H1 (cell line): Measurements from ENCODE around the gene ADAMTS6. TPM values are rescaled to one million over a fixed set of nuclear protein-coding genes. Genes with fewer than 3 reads are reported as not detected.

Experiments used
- CTCF ChIA-PET: fragments of 300-600 bp; sonication (Branson Sonifier 250); formaldehyde crosslinking; loops from one replicate; lab custom pipeline; 2021; ENCODE audit not compliant: partially characterized antibody; lab: Charles Lee
- POLR2A ChIA-PET: fragments of 300-600 bp; sonication (Branson Sonifier 250); formaldehyde crosslinking; loops from one replicate; lab custom pipeline; 2021; ENCODE audit warnings: inconsistent platforms; ENCODE audit not compliant: partially characterized antibody; lab: Charles Lee
- DNase-seq, 2 experiments: peaks; one replicate each; pipeline versions ENCODE4 v3.0.0 to v3.0.0-alpha.2; 2010 to 2022; ENCODE audit warnings: low spot score in 2 of 2, low read depth in 1 of 2, mixed read lengths in 1 of 2
- FAIRE-seq: peaks from 2 replicates; lab custom pipeline; 2011; peaks lifted over from hg19 to GRCh38; lab: Jason Lieb, UNC
- H2AFZ ChIP-seq: 2 replicates; pipeline ENCODE4 v1.8.1; 2012; ENCODE audit warnings: low read length, inconsistent platforms
- H2AK5ac ChIP-seq: 2 replicates; pipeline ENCODE4 v1.6.1; 2013; ENCODE audit warnings: low read depth, low read length
- H2BK120ac ChIP-seq: replicated peaks from 2 replicates; pipeline ENCODE3; 2013; ENCODE audit warnings: low read depth, low read length, inconsistent platforms
- H2BK12ac ChIP-seq: 2 replicates; pipeline ENCODE4 v1.6.1; 2013; ENCODE audit warnings: low read depth, low read length
- H2BK15ac ChIP-seq: 2 replicates; pipeline ENCODE4 v1.6.1; 2013; ENCODE audit warnings: low read length
- H2BK20ac ChIP-seq: 2 replicates; pipeline ENCODE4 v1.6.1; 2013; ENCODE audit warnings: low read length
- H2BK5ac ChIP-seq: 2 replicates; pipeline ENCODE4 v1.6.1; 2013; ENCODE audit warnings: low read depth, low read length
- H3K14ac ChIP-seq: 2 replicates; pipeline ENCODE4 v1.6.1; 2013; ENCODE audit warnings: inconsistent platforms; ENCODE audit not compliant: insufficient read length
- H3K18ac ChIP-seq: 2 replicates; pipeline ENCODE4 v1.6.1; 2013; ENCODE audit warnings: low read length; ENCODE audit errors: extremely low read depth
- H3K23ac ChIP-seq: 2 replicates; pipeline ENCODE4 v1.6.1; 2013; ENCODE audit warnings: inconsistent platforms; ENCODE audit not compliant: insufficient read length
- H3K23me2 ChIP-seq: 2 replicates; pipeline ENCODE4 v1.6.1; 2013; ENCODE audit warnings: low read depth, low read length
- H3K27ac ChIP-seq: 2 replicates; pipeline ENCODE4 v1.6.1; 2011; ENCODE audit warnings: low read depth, low read length, inconsistent platforms
- H3K27me3 ChIP-seq, 4 experiments: replicated peaks in 1 of 4; 1 replicate in 1 of 4; 2 replicates in 3 of 4; pipeline versions ENCODE4 v1.6.1 to v1.8.1; 2011 to 2013; ENCODE audit warnings: low read length in 3 of 4, mild to moderate bottlenecking in 3 of 4, inconsistent platforms in 2 of 4, mixed read lengths in 2 of 4, moderate library complexity in 1 of 4; ENCODE audit not compliant: control insufficient read depth in 3 of 4, insufficient read depth in 3 of 4; ENCODE audit errors: extremely low read depth in 1 of 4
- H3K36me3 ChIP-seq, 4 experiments: 2 replicates each; pipeline versions ENCODE4 v1.6.1 to v1.8.1; 2011 to 2013; ENCODE audit warnings: mild to moderate bottlenecking in 4 of 4, low read length in 3 of 4, moderate library complexity in 2 of 4, control low read depth in 1 of 4, inconsistent platforms in 1 of 4; ENCODE audit not compliant: insufficient read depth in 4 of 4, control insufficient read depth in 2 of 4
- H3K4ac ChIP-seq: replicated peaks from 2 replicates; pipeline ENCODE3; 2013; ENCODE audit warnings: low read length, low read depth, mixed read lengths, inconsistent platforms; ENCODE audit not compliant: insufficient read length
- H3K4me1 ChIP-seq, 4 experiments: replicated peaks in 1 of 4; 1 replicate in 1 of 4; 2 replicates in 3 of 4; pipeline versions ENCODE4 v1.6.1 to v1.8.1; 2011 to 2013; ENCODE audit warnings: low read length in 3 of 4, inconsistent platforms in 2 of 4, mixed read lengths in 1 of 4; ENCODE audit not compliant: insufficient read depth in 4 of 4, control insufficient read depth in 3 of 4
- H3K4me2 ChIP-seq, 2 experiments: 2 replicates each; pipeline versions ENCODE4 v1.6.1 to v1.8.1; 2011 to 2013; ENCODE audit warnings: low read depth in 2 of 2, low read length in 2 of 2, control low read depth in 1 of 2, inconsistent platforms in 1 of 2, mild to moderate bottlenecking in 1 of 2; ENCODE audit not compliant: insufficient read depth in 1 of 2
- H3K4me3 ChIP-seq, 4 experiments: fragments of 200-600, 300-600 bp in 1 of 4; sonication (generic), shearing (Covaris generic), sonication (Bioruptor Twin) in 1 of 4; 2 replicates each; pipeline versions ENCODE4 v1.5.1 to v1.8.1; 2011 to 2016; ENCODE audit warnings: low read length in 4 of 4, low read depth in 3 of 4, control low read depth in 2 of 4, inconsistent platforms in 2 of 4, mild to moderate bottlenecking in 2 of 4, mixed read lengths in 1 of 4, moderate library complexity in 1 of 4; ENCODE audit not compliant: insufficient read depth in 2 of 4; ENCODE audit errors: extremely low read depth in 1 of 4
- H3K56ac ChIP-seq: replicated peaks from 2 replicates; pipeline ENCODE3; 2013; ENCODE audit warnings: low read depth, mild to moderate bottlenecking, mixed read lengths, low read length, inconsistent platforms; ENCODE audit not compliant: insufficient read length
- H3K79me1 ChIP-seq: 2 replicates; pipeline ENCODE4 v1.6.1; 2013; ENCODE audit warnings: low read depth, low read length, control low read depth
- H3K79me2 ChIP-seq, 2 experiments: 2 replicates each; pipeline versions ENCODE4 v1.6.1 to v1.8.1; 2012 to 2013; ENCODE audit warnings: low read length in 2 of 2, mild to moderate bottlenecking in 2 of 2, inconsistent platforms in 1 of 2; ENCODE audit not compliant: insufficient read depth in 2 of 2, control insufficient read depth in 1 of 2
- H3K9ac ChIP-seq, 4 experiments: replicated peaks in 1 of 4; 1 replicate in 1 of 4; 2 replicates in 3 of 4; pipeline versions ENCODE4 v1.6.1 to v1.8.1; 2011 to 2013; ENCODE audit warnings: low read depth in 3 of 4, low read length in 3 of 4, control low read depth in 2 of 4, mild to moderate bottlenecking in 2 of 4, moderate library complexity in 2 of 4, inconsistent platforms in 1 of 4; ENCODE audit errors: extremely low read depth in 1 of 4
- H3K9me3 ChIP-seq, 2 experiments: 2 replicates each; pipeline versions ENCODE4 v1.6.1 to v1.8.1; 2012 to 2013; ENCODE audit warnings: mild to moderate bottlenecking in 2 of 2, moderate library complexity in 2 of 2, control low read depth in 1 of 2, inconsistent platforms in 1 of 2, low read depth in 1 of 2, low read length in 1 of 2, mixed read lengths in 1 of 2; ENCODE audit not compliant: insufficient read depth in 2 of 2
- H4K20me1 ChIP-seq, 2 experiments: replicated peaks in 1 of 2; 2 replicates each; pipeline versions ENCODE3 to v1.8.1; 2011 to 2013; ENCODE audit warnings: inconsistent platforms in 2 of 2, low read length in 2 of 2, mild to moderate bottlenecking in 1 of 2; ENCODE audit not compliant: insufficient read depth in 2 of 2, control insufficient read depth in 1 of 2
- H4K5ac ChIP-seq: 2 replicates; pipeline ENCODE4 v1.6.1; 2013; ENCODE audit warnings: low read length, low read depth, mixed read lengths, inconsistent platforms; ENCODE audit not compliant: insufficient read length
- H4K8ac ChIP-seq: 2 replicates; pipeline ENCODE4 v1.8.0; 2013; ENCODE audit warnings: mild to moderate bottlenecking, moderate library complexity, low read length, inconsistent platforms; ENCODE audit not compliant: insufficient read depth; ENCODE audit errors: extremely low read depth
- H4K91ac ChIP-seq: replicated peaks from 2 replicates; pipeline ENCODE3; 2013; ENCODE audit warnings: low read length, mixed read lengths, inconsistent platforms; ENCODE audit not compliant: insufficient read length
- PHF8 ChIP-seq: fragments of 200-600 bp; sonication (generic); conservative IDR thresholded peaks from 2 replicates; pipeline ENCODE4 v1.7.1; 2012; ENCODE audit warnings: low read depth, mild to moderate bottlenecking, inconsistent platforms, low read length, moderate library complexity
- WGBS, 2 experiments: shearing (Covaris generic) in 1 of 2; methylation state at CpG; one replicate each; pipeline versions ENCODE4 v1.1.6 to v1.1.7; 2013 to 2015; ENCODE audit warnings: low lambda C conversion rate in 2 of 2, mixed read lengths in 2 of 2, inconsistent platforms in 1 of 2, low coverage in 1 of 2, missing lambda C conversion rate in 1 of 2; ENCODE audit not compliant: insufficient replicate concordance in 2 of 2, insufficient coverage in 1 of 2, insufficient read length in 1 of 2; ENCODE audit errors: extremely low coverage in 1 of 2, missing lambda C conversion rate in 1 of 2; 5-methylcytosine and 5-hydroxymethylcytosine counted together
- polyA plus RNA-seq, 7 experiments: library from polyadenylated mRNA; depleted of rRNA in 3 of 7; stranded (reverse) in 5 of 7; unstranded in 2 of 7; fragments of >200 nt in 5 of 7; fragments of 200-250 nt in 2 of 7; gene quantifications; 1 replicate in 5 of 7; 2 replicates in 1 of 7; 4 replicates in 1 of 7; pipeline versions ENCODE4 v1.2.1 to v1.2.3, GENCODE V29; 2011 to 2013; ENCODE audit warnings: missing spikeins in 2 of 7, mixed read lengths in 2 of 7
- total RNA-seq: library from RNA; stranded (reverse); fragmentation: NEBNext Ultra II Directional; extraction: Animal tissue kit (Norgen Biotek cat#: 25700); gene quantifications from 2 replicates; pipeline ENCODE4 v1.2.1, GENCODE V29; 2021

ADAMTS6 gene
- total and polyA plus RNA-seq, 2 of the 8 experiments (the other 6 are each of a cell fraction or from before 2014, with no cell fraction given), result 0.74 to 2.4 TPM

DNA sequence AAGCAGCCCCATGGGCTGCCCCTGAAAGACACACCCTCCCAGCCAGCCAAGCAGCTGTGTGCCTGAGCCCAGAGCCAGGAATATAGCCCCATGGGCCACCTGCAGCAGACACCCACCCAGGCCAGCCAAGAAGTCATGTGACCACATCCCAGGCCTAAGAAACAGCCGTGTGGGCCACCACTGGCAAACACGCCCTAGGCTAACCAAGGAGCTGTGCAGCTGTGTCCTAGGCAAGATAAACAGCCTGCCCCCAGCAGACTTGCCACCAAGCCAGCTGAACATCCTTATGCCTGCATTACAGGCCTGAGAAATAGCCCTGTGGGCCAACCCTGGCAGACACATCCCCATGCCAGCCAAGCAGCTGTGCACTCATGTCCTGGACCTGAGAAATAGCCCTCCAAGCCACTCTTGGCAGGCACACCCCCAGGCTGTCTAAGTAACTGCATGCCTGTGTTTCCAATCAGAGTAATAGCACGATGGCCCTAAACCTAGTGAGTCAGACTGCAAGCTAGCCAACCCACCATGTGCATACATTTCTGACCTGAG, 143.0 kb downstream of the ADAMTS6 start:
- Histone ChIP-seq H3K23ac (no peak overlapping the region), H3K36me3 (no peaks in the 10 kb centered on the region), H2BK20ac (no peak overlapping the region), H3K4ac (no peak overlapping the region), H3K4me2 (no peak overlapping the region), H2BK12ac (no peak overlapping the region), H2AK5ac (no peak overlapping the region), H3K27me3 (no peaks in the 10 kb centered on the region), H3K18ac (no peak overlapping the region), H3K79me2 (no peaks in the 10 kb centered on the region), H3K4me1 (no peaks in the 10 kb centered on the region), H4K91ac (no peak overlapping the region), H4K20me1 (no peaks in the 10 kb centered on the region), H3K27ac (no peak overlapping the region), H2BK5ac (no peak overlapping the region), H3K4me3 (no peak overlapping the region), H3K14ac (no peak overlapping the region), H2AFZ (no peak overlapping the region), H3K56ac (no peak overlapping the region), H3K9me3 (no peaks in the 10 kb centered on the region), H2BK15ac (no peak overlapping the region), H3K9ac (no peak overlapping the region), H2BK120ac (no peak overlapping the region), H4K5ac (peak overlapping the region; percentile 26), H4K8ac (peak overlapping the region; percentile 15), H3K23me2 (no peaks in the 10 kb centered on the region), H3K79me1 (no peaks in the 10 kb centered on the region)
- TF ChIP-seq PHF8, result no peak
- FAIRE-seq (no peak), DNase-seq (no peak)
- 78% methylated on average over 3 of the region's 3 CpGs; no CpG with 5 or more reads in 1 of the 2 experiments for WGBS, 2 experiments
- CTCF ChIA-PET, result interaction anchor here (0.7 to 0.9 kb wide), 2 partner anchors 10 to 1028 kb away, joined by 3 to 4 read pairs; no protein-coding TSS in a partner anchor
- POLR2A ChIA-PET, result no interaction called here
